ENCODE data around the gene GPR37. TPM values are rescaled to one million over a fixed set of nuclear protein-coding genes. Genes with fewer than 3 reads are reported as not detected.

Gene GPR37
- total RNA-seq, 6 donors from 2014 or later = 0.15 to 2.8 (median 0.98) TPM

GRCh38 chr7:124776153-124776552 is 10.6 kb upstream of the GPR37 start:
- Histone ChIP-seq H3K36me3 (no peaks in the 10 kb centered on the region), H3K27ac (no peak overlapping the region), H3K9me3 (no peaks in the 10 kb centered on the region), H3K4me1 (no peaks in the 10 kb centered on the region), H3K4me3 (no peak overlapping the region), H3K27me3 (no peaks in the 10 kb centered on the region)
- WGBS, 2 donors = 46 to 61% methylated on average over 2 of the region's 2 CpGs
- DNase-seq (no peak), ATAC-seq (ENCODE audit: low FRiP score in 2 of 2) (no peak)
- TF ChIP-seq POLR2A (IDR thresholded peaks at IDR 0.05) (no peak), EP300 (IDR thresholded peaks at IDR 0.05) (no peak), POLR2AphosphoS5 (IDR thresholded peaks at IDR 0.05) (no peak), CTCF (IDR thresholded peaks at IDR 0.05) (no peak)

DNA sequence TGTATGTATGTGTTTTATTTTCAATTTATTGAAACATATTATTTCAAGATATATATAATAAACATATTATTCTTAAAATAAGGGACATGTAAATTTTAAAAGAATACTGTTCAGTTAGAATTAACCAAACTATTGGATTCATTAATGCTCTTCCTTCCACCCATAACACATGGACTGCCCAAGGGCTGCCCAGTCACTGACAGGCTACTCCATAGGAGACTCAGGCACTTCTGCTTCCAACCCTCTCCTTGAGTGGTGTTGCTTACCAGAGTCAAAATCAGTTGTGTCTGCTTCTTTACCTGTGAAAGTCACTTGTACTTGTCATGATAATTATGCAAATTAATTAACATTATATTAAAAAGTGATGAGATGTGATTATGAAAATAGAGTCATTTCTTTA is 9.8 kb upstream of the GPR37 start:
- Histone ChIP-seq H3K27ac (no peak overlapping the region), H3K4me3 (no peak overlapping the region), H3K27me3 (no peaks in the 10 kb centered on the region), H3K9me3 (no peaks in the 10 kb centered on the region), H3K4me1 (no peaks in the 10 kb centered on the region), H3K36me3 (no peaks in the 10 kb centered on the region)
- ATAC-seq (ENCODE audit: low FRiP score in 2 of 2) (no peak), DNase-seq (no peak)
- TF ChIP-seq CTCF (IDR thresholded peaks at IDR 0.05) = no peak
- no peak for TF ChIP-seq EP300 (IDR thresholded peaks at IDR 0.05)
- no peak for TF ChIP-seq POLR2AphosphoS5 (IDR thresholded peaks at IDR 0.05)
- TF ChIP-seq POLR2A (IDR thresholded peaks at IDR 0.05) = no peak

GRCh38 chr7:124773938-124774337 is 8.3 kb upstream of the GPR37 start:
- 84 to 91% methylated on average over 4 of the region's 4 CpGs for WGBS, 2 donors
- Histone ChIP-seq H3K9me3 (no peaks in the 10 kb centered on the region), H3K36me3 (no peaks in the 10 kb centered on the region), H3K4me3 (no peak overlapping the region), H3K4me1 (no peaks in the 10 kb centered on the region), H3K27me3 (no peaks in the 10 kb centered on the region), H3K27ac (no peak overlapping the region)
- DNase-seq = no peak
- TF ChIP-seq POLR2AphosphoS5 (IDR thresholded peaks at IDR 0.05) (no peak), CTCF (IDR thresholded peaks at IDR 0.05) (no peak), EP300 (IDR thresholded peaks at IDR 0.05) (no peak), POLR2A (IDR thresholded peaks at IDR 0.05) (no peak)
- no peak for ATAC-seq (ENCODE audit: low FRiP score in 2 of 2)

DNA sequence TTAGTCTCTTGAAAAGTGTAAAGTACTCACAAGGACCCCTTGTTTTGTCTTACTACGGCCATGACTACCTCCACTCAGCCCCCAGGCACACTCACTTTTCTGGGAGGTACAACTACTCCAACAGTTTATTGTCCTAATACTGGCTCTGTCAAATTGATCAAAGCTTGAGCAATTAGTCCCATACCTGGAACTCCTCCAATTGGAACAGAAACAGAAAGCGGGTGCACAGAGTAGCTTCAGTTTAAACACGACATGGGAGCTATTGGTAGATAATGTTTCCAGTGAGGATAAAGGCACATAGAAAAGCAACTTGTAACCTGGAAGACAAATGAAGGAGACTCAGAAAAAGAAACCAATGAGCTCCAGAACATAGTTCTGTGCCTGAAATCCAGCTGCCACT is 7.7 kb upstream of the GPR37 start:
- ATAC-seq (ENCODE audit: low FRiP score in 2 of 2) (no peak), DNase-seq (no peak)
- Histone ChIP-seq H3K27ac (no peak overlapping the region), H3K36me3 (no peaks in the 10 kb centered on the region), H3K4me1 (no peaks in the 10 kb centered on the region), H3K4me3 (no peak overlapping the region), H3K9me3 (no peaks in the 10 kb centered on the region), H3K27me3 (no peaks in the 10 kb centered on the region)
- WGBS, 2 donors = 82 to 88% methylated on average over 3 of the region's 3 CpGs
- no peak for TF ChIP-seq EP300 (IDR thresholded peaks at IDR 0.05)
- TF ChIP-seq POLR2AphosphoS5 (IDR thresholded peaks at IDR 0.05) = no peak
- TF ChIP-seq CTCF (IDR thresholded peaks at IDR 0.05) = no peak
- no peak for TF ChIP-seq POLR2A (IDR thresholded peaks at IDR 0.05)

- 79 to 94% methylated on average over 1 of the region's 1 CpG for WGBS, 2 donors
- ATAC-seq (ENCODE audit: low FRiP score in 2 of 2) = no peak
- TF ChIP-seq POLR2AphosphoS5 (IDR thresholded peaks at IDR 0.05) (no peak), CTCF (IDR thresholded peaks at IDR 0.05) (no peak), POLR2A (IDR thresholded peaks at IDR 0.05) (no peak), EP300 (IDR thresholded peaks at IDR 0.05) (no peak)
Measured at GRCh38 chr7:124769136-124769535, 3.5 kb upstream of the GPR37 start.

More at GRCh38 chr7:124769136-124769535, 3.5 kb upstream of the GPR37 start:
- H3K36me3 ChIP-seq = no peaks in the 10 kb centered on the region
- peaks cover 12 to 19% (median 15%) of the 10 kb centered on the region in 4 donors for H3K4me1 ChIP-seq
- DNase-seq = no peak
- no peak overlapping the region for H3K4me3 ChIP-seq
- H3K27me3 ChIP-seq = peaks cover 0 to 12% (median 11%) of the 10 kb centered on the region in 4 donors
- H3K27ac ChIP-seq = no peak overlapping the region
- H3K9me3 ChIP-seq = no peaks in the 10 kb centered on the region

Measured in upper lobe of left lung (tissue), 6 donors.